Ramos (cell line): ENCODE data around the gene PKLR.
"Not testable (repeated sequence)": the region's sequence is repeated elsewhere in the genome, so short reads cannot be mapped to it uniquely, and the experiment has no call there.

Source experiments
- in situ Hi-C: fragments of 300-500 bp; cut with MboI; formaldehyde crosslinking; loops from one replicate; pipeline ENCODE4 v1.14.3; 2022; ENCODE audit warnings: low sequenced_read_pairs; ENCODE audit not compliant: unreplicated experiment

Gene PKLR

DNA sequence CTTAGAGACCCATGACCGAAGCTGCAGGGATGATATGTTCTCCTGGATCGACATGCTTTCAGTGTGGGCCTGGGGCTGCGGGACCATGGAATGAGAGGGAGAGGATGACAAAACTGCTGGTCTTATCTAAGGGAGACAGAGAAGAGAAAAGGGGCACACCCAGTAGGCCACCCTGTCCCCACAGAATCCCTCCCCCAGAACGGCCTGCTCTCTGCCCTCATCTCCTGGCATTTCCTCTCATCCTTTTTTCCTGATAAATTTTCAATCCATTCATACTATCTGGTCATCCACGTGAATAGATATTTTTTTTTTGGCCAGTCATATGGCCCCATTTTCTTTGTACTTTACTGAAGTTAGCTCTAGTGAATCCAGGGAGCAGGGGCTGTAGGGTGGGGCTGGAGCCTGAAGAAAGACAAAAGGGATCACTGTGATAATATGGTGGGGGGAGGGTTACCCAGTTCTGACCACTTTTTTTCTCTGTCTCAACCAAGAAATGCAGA, at the start of gene PKLR:
Gene PKLR (minus strand): TSS at position 97 of the 500 bp plus-strand sequence. CDS start 43 bp downstream, at position 54.
- in situ Hi-C loops, result no loop called here

DNA sequence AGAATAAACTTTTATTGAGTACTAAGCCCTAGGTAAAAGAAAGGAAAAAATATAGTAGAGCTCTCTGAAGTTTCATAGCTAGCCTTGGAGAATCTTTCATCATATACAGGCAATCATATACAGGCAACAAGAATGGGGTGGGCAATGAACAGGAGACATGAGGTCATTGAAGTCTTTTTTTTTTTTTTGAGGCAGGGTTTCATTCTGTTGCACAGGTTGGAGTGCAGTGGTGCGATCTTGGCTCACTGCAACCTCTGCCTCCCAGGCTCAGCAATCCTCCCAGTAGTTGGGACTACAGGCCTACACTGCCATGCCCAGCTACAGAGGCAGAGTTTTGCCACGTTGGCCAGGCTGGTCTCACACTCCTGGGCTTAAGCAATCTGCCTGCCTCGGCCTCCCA, 41.6 kb upstream of the PKLR start:
- in situ Hi-C loops, result no loop called here

DNA sequence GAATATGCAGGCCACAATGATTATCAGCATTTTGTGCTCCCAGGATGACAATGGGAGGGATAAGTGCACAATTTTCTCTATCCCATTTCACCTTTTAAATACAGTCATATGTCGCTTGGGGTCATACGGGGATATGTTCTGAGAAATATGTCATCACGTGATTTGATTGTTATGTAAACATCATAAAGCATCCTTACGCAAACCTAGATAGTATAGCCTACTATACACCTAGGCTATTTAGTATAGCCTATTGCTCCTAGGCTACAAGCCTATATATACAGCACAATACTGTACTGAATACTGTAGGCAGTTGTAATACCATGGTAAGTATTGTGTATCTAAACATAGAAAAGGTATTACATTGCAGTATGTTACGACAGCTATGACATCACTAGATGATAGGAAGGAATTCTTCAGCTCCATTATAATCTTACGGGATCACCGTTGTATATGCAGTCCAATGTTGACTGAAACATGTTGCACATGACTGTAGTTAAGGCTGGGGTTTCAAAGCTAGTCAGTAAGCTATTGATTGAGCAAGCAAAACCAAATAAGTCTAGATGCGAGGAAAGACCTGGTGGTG, 38.4 kb upstream of the PKLR start:
- in situ Hi-C loops, result no loop called here

DNA sequence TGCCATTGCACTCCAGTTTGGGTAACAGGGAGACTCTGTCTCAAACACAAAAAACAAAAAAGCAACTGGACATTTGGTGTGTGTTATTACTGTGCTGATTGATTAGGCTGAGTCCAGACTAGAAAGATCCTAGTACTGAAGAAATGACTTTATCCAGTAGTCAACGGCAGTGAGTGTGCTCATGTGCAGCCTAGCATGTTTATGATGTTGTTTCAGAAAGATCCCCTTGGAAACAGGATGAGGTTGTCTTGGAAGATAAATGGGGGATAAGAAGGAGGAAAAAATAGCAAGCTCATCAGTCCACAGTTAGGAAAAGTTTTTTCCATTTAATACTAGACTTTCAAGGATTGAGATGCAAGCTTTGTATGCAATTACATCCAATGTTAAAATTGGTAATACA, 33.7 kb upstream of the PKLR start:
- in situ Hi-C loops, result no loop called here

DNA sequence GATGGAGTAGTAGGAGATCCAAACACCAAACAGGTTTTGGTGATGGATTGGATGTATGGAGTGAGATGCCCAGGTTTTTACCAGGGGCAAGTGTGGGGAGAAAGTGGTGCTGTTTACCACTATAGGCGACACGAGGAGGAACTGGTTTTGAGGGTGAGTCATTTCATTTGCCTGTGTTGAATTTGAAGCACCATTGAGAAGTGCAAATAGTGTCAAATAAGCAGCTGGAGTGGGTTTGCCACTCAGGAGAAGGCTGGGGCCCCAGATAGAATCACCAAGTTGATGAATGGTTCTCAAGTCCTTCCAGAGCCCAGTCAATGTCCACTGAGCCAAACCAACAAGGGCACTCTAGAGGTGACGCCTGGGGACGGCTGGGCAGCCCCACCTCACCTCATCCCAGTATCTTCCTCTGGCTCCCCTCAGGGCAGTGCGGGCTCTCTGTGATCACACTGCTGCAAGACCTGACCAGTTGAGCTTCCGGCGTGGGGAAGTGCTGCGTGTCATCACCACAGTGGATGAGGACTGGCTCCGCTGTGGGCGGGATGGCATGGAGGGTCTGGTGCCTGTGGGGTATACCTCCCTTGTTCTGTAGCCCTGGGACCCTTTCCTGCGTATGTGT, 28.9 kb upstream of the PKLR start:
- in situ Hi-C loops, result no loop called here

DNA sequence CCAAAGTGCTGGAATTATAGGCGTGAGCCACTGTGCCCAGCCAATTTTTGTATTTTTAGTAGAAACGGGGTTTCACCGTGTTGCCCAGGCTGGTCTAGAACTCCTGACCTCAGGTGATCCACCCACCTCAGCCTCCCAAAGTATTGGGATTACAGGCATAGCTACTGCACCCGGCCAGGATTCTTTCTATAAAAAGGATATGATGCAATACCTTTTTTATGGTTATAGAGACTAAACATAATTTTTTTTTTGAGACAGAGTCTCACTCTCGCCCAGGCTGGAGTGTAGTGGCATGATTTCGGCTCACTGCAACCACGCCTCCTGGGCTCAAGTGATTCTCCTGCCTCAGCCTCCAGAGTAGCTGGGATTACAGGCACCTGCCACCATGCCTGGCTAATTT, 27.6 kb upstream of the PKLR start:
- in situ Hi-C loops, result not testable (repeated sequence)

DNA sequence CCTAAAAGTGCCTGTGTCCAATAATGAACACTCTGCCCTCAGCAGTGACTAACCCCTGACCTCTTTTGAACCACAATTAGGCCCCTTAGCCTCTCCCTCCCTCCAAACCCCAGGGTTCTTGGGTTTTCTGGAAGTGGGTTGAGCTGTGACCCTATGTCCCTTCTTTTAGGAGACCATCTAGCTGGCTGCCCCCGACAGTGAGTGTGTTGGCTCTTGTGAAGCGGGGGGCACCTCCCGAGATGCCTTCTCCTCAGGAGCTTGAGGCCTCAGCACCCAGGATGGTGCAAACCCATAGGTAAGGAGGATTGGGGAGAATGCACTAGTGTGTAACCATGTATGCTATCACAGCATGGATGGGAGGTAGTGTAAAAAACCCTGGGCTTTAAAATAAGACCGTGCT, 26.7 kb upstream of the PKLR start:
- in situ Hi-C loops, result no loop called here

DNA sequence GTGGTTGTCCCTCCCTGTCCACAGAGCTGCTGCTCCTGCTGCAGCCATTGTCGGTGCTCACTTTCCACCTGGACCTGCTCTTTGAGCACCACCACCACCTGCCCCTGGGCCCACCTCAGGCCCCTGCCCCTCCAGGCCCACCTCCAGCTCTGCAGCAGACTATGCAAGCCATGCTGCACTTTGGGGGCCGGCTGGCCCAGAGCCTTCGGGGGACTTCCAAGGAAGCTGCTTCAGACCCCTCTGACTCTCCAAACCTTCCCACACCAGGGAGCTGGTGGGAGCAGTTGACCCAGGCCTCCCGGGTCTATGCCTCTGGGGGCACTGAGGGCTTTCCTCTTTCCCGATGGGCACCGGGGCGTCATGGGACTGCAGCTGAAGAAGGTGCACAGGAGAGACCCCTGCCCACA, 25.4 kb upstream of the PKLR start:
- in situ Hi-C loops, result no loop called here

DNA sequence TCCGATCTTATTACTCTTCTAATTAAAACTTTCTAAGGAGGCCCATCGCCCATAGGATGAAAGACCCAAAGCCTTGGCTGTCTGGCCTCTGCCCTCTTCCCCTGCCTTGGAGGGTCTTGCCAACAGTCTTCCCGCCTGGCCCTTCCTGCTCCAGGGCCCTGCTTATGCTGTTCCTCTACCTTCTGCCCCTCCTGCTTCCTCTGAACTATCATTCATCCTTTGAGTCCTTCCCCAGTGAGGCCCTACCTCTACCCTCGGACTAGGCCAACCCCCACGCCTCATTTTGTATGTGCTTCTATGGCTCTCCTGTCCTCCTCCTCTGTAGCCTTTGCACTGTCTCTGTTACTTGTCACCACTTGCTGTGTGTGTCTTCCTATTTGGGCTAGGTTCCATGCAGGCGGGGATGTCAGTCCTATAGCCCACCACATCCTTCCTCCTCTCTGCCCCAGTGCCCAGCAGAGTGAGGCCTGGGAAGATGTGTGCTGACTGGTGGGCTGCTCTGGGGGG, 24.8 kb upstream of the PKLR start:
- in situ Hi-C loops, result no loop called here

DNA sequence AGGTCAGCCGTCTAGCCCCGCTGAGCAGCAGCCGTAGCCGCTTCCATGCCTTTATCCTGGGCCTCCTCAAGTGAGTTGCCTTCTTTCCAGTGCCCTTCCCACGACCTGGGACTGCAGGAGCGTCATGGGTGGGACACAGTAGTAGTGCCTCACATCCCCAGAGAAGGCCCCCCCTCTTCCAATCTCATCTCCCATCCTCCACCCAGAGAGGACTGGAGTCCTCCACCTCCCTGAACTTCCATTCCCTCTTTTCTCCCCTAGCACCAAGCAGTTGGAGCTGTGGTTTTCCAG, 24.3 kb upstream of the PKLR start:
- in situ Hi-C loops, result no loop called here

DNA sequence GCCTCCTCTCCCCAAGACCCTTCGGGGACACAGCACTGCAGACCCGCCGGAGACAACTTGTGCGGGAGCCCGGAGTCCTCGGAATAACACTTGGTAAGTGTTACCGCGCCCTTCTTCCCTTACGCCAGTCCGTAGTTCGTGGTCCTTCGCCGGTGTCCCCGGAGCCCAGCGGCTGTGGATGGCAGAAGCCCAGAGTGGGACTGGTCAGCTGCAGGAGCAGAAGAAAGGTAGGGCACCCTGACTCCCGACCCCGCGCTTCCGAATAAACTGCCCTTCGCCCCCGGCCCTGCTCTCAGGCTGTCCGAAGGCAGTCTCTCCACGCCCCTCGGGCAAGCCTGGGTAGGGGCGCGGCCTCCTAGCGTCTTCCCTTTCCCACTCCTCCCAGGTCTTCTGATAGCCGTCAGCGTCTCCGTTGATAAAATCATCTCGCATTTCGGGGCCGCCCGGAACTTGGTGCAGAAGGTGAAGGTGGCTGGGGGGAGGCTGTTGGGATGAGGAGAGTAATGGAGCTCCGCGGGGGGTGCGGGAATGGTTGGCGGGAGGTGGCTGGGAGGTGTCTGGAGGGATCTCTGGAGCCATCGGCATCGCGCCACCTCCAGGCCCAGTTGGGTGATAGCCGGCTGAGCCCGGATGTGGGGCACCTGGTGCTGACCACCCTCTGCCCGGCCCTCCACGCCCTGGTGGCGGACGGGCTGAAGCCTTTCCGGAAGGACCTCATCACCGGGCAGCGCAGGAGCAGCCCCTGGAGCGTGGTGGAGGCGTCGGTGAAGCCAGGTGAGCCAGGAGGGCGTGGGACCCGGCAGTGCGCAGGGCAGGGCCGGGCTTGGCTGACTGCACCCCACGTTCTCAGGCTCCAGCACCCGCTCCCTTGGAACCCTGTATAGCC, 23.7 kb upstream of the PKLR start:
- in situ Hi-C loops, result no loop called here

DNA sequence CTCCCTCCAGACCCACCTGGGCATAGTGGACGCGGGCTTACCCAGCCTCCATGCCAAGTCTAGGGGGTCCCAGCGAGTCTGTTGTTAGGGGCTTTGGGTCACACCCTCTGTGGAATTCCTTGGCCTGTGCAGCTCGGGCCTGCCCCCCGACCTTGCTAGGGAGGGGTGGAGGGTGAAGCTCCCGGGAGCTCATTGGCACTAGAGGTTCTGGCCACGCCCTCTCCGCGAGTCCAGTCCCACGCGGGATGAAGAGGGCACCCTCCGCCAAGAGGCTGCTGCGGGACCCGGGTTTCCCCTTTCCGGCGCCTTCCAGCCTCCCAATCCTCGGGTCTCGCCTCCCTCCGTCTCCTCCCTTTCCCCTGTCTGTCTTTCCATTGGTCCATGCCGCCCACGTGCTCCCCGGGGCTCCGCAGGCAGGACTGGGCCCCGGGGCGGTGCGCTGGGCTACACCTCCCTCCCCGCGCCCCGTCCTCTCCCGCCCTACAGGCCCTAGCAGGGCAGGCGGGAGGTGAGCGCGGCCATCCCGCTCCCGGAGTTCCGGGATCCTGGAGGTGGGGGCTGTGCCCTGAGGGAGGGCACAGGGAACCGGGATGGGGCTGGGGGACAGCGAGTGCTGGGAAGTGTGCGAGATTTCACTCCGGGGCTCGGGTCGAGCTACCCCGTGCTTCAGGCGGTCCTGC, 22.9 kb upstream of the PKLR start:
- in situ Hi-C loops, result no loop called here

DNA sequence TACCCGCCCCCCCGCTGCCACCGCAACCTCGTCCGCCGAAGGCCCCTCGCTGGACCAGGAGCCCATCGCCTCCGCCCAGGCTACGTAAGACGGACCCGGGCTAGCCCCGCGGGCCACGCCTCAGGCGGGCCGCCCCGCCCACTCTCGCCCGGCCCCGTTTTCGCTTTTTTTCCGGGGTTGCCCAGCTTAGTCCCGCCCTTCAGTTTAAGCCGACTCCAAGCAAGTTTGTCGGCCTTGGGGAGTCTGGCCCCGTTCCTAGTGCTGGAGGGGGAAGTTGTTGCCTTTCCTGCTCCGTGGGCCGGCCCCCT, 22.4 kb upstream of the PKLR start:
- in situ Hi-C loops, result no loop called here

DNA sequence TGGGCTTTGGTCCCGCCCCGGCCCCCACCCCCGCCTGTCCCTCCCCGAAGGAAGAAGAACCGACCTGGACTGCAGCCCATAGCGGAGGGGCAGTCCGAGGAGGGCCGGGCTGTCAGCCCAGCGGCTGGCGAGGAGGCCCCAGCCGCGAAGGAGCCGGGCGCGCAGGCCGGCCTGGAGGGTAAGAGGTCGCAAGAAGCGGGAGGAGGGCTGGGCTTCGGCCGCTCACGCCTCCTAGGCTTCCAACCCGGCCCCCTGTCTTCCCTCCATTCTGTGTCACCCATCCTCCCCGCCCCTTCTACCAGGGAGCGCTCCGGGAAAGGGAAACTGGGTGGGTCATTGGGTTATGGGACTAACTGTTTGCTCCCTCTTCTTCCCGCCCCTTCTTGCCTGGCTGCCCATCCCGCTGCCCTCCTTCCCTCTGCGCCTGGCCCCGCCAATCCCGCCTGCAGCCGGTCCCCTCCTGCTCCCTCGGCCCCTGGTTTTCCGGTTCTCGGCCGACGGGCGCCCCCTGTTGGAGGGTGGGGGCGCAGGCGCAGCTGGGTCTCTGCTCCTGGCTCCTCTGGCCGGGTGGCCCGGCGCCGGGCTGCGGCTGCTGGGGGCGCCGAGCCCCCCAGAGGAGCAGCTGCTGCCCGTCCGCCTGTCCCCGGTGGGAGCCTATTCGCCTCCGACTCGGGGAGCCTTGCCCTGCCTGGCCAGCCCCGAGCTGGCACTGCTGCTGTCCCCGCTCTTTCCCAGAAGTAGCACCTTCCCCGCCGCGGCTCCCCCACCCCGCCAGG, 21.9 kb upstream of the PKLR start:
- in situ Hi-C loops, result no loop called here

DNA sequence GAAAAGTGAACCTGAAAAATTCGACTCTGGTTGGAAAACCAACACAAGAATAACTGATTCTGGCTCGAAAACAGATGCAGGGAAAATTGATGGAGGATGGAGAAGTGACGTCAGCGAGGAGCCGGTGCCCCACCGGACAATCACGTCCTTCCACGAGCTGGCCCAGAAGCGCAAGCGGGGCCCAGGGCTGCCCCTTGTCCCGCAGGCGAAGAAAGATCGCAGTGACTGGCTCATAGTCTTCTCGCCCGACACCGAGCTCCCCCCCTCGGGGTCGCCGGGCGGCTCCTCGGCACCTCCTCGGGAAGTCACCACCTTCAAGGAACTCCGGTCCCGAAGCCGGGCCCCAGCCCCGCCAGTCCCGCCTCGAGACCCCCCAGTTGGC, 21.3 kb upstream of the PKLR start:
- in situ Hi-C loops, result no loop called here

DNA sequence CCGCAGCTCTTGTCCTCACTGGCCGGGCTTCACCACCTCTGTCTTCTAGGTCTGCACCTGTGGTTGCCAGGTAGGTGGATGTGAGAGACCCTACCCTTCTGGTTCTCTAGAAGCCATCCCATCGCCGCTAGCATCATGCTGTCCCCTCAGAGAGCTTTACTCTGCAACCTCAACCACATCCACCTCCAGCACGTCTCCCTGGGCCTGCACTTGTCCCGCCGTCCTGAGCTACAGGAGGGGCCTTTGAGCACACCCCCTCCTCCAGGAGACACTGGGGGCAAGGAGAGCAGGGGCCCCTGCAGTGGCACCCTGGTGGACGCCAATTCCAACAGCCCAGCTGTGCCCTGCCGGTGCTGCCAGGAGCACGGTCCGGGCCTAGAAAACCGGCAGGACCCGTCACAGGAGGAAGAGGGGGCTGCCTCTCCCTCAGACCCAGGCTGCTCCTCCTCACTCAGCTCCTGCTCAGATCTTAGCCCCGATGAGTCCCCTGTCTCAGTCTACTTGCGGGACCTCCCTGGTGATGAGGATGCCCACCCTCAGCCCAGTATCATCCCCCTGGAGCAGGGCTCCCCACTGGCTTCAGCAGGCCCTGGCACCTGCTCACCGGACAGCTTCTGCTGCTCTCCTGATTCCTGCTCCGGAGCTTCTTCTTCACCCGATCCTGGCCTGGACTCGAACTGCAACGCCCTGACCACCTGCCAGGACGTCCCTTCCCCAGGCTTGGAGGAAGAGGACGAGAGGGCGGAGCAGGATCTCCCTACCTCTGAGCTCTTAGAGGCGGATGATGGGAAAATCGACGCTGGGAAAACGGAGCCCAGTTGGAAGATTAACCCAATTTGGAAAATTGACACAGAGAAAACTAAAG, 20.6 kb upstream of the PKLR start:
- in situ Hi-C loops, result no loop called here

DNA sequence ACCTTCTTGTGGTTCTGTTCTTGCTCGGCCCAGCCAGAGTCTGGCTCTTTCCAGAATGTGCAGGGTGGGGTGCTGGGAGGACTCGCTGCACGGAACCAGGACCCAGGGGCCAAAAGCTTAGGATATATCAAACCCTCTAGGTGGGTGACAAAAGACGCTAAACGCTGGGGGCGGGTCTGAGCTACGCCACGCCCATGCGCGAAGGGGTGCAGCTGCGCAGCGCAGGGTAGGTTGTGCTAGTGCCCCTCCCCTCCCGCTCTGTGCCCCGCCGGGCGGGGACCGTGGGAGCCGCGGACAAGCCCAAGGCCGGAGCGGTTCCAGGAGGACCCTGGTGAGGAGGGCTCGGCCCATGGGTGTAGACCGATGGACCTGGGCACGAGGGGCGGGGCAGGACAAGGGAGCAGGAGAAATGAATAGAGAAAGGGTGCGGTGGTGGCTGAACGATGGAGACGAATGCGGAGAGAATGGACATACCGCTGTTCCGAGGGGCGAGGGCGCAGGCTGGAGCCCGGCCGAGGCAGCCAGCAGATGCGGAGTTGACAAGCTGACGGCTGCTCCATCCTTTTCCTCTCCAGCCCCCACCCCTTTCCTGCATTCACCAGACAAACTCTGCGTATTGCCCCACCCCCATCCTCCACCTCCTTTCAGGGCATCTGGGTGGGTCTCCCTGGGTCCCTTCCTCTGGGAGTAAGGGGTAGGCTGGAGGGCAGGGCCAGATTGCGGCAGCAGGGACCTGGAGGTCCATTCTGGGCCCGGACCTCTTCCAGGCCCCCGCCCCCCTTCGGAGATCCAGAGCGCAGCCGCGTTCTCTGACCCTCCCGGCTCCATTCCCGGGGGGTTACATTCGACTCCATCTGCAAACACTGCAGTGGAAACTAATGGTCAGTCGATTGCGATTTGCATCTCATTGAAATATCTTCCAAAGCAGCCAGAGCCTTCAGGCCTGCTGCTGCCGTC, 19.7 kb upstream of the PKLR start, which contains the start of gene RUSC1:
Gene RUSC1 (plus strand): TSS at position 234 of the 957 bp plus-strand sequence. CDS start 880 bp downstream, outside the sequence.
- in situ Hi-C loops, result no loop called here

DNA sequence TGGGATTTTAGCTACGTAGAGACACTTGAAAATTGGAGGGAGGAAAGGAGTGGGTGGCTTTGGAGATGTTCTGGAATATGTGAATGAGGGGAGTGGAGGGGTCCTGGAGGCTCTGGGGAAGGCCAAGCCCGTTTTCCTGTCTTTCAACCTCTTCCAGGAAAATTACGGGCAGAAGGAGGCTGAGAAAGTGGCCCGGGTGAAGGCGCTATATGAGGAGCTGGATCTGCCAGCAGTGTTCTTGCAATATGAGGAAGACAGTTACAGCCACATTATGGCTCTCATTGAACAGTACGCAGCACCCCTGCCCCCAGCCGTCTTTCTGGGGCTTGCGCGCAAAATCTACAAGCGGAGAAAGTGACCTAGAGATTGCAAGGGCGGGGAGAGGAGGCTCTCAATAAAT, 19.0 kb upstream of the PKLR start:
- in situ Hi-C loops, result no loop called here
